H1 (cell line): Measurements from ENCODE around the gene RNF220. TPM values are rescaled to one million over a fixed set of nuclear protein-coding genes. Genes with fewer than 3 reads are reported as not detected.

Experiments used
- CTCF ChIA-PET: fragments of 300-600 bp; sonication (Branson Sonifier 250); formaldehyde crosslinking; loops from one replicate; lab custom pipeline; 2021; ENCODE audit not compliant: partially characterized antibody; lab: Charles Lee
- POLR2A ChIA-PET: fragments of 300-600 bp; sonication (Branson Sonifier 250); formaldehyde crosslinking; loops from one replicate; lab custom pipeline; 2021; ENCODE audit warnings: inconsistent platforms; ENCODE audit not compliant: partially characterized antibody; lab: Charles Lee
- DNase-seq, 2 experiments: peaks; one replicate each; pipeline versions ENCODE4 v3.0.0 to v3.0.0-alpha.2; 2010 to 2022; ENCODE audit warnings: low spot score in 2 of 2, low read depth in 1 of 2, mixed read lengths in 1 of 2
- FAIRE-seq: peaks from 2 replicates; lab custom pipeline; 2011; peaks lifted over from hg19 to GRCh38; lab: Jason Lieb, UNC
- H2AFZ ChIP-seq: 2 replicates; pipeline ENCODE4 v1.8.1; 2012; ENCODE audit warnings: low read length, inconsistent platforms
- H2AK5ac ChIP-seq: 2 replicates; pipeline ENCODE4 v1.6.1; 2013; ENCODE audit warnings: low read depth, low read length
- H2BK120ac ChIP-seq: replicated peaks from 2 replicates; pipeline ENCODE3; 2013; ENCODE audit warnings: low read depth, low read length, inconsistent platforms
- H2BK12ac ChIP-seq: 2 replicates; pipeline ENCODE4 v1.6.1; 2013; ENCODE audit warnings: low read depth, low read length
- H2BK15ac ChIP-seq: 2 replicates; pipeline ENCODE4 v1.6.1; 2013; ENCODE audit warnings: low read length
- H2BK20ac ChIP-seq: 2 replicates; pipeline ENCODE4 v1.6.1; 2013; ENCODE audit warnings: low read length
- H2BK5ac ChIP-seq: 2 replicates; pipeline ENCODE4 v1.6.1; 2013; ENCODE audit warnings: low read depth, low read length
- H3K14ac ChIP-seq: 2 replicates; pipeline ENCODE4 v1.6.1; 2013; ENCODE audit warnings: inconsistent platforms; ENCODE audit not compliant: insufficient read length
- H3K18ac ChIP-seq: 2 replicates; pipeline ENCODE4 v1.6.1; 2013; ENCODE audit warnings: low read length; ENCODE audit errors: extremely low read depth
- H3K23ac ChIP-seq: 2 replicates; pipeline ENCODE4 v1.6.1; 2013; ENCODE audit warnings: inconsistent platforms; ENCODE audit not compliant: insufficient read length
- H3K23me2 ChIP-seq: 2 replicates; pipeline ENCODE4 v1.6.1; 2013; ENCODE audit warnings: low read depth, low read length
- H3K27ac ChIP-seq: 2 replicates; pipeline ENCODE4 v1.6.1; 2011; ENCODE audit warnings: low read depth, low read length, inconsistent platforms
- H3K27me3 ChIP-seq, 4 experiments: replicated peaks in 1 of 4; 1 replicate in 1 of 4; 2 replicates in 3 of 4; pipeline versions ENCODE4 v1.6.1 to v1.8.1; 2011 to 2013; ENCODE audit warnings: low read length in 3 of 4, mild to moderate bottlenecking in 3 of 4, inconsistent platforms in 2 of 4, mixed read lengths in 2 of 4, moderate library complexity in 1 of 4; ENCODE audit not compliant: control insufficient read depth in 3 of 4, insufficient read depth in 3 of 4; ENCODE audit errors: extremely low read depth in 1 of 4
- H3K36me3 ChIP-seq, 4 experiments: 2 replicates each; pipeline versions ENCODE4 v1.6.1 to v1.8.1; 2011 to 2013; ENCODE audit warnings: mild to moderate bottlenecking in 4 of 4, low read length in 3 of 4, moderate library complexity in 2 of 4, control low read depth in 1 of 4, inconsistent platforms in 1 of 4; ENCODE audit not compliant: insufficient read depth in 4 of 4, control insufficient read depth in 2 of 4
- H3K4ac ChIP-seq: replicated peaks from 2 replicates; pipeline ENCODE3; 2013; ENCODE audit warnings: low read length, low read depth, mixed read lengths, inconsistent platforms; ENCODE audit not compliant: insufficient read length
- H3K4me1 ChIP-seq, 4 experiments: replicated peaks in 1 of 4; 1 replicate in 1 of 4; 2 replicates in 3 of 4; pipeline versions ENCODE4 v1.6.1 to v1.8.1; 2011 to 2013; ENCODE audit warnings: low read length in 3 of 4, inconsistent platforms in 2 of 4, mixed read lengths in 1 of 4; ENCODE audit not compliant: insufficient read depth in 4 of 4, control insufficient read depth in 3 of 4
- H3K4me2 ChIP-seq, 2 experiments: 2 replicates each; pipeline versions ENCODE4 v1.6.1 to v1.8.1; 2011 to 2013; ENCODE audit warnings: low read depth in 2 of 2, low read length in 2 of 2, control low read depth in 1 of 2, inconsistent platforms in 1 of 2, mild to moderate bottlenecking in 1 of 2; ENCODE audit not compliant: insufficient read depth in 1 of 2
- H3K4me3 ChIP-seq, 4 experiments: fragments of 200-600, 300-600 bp in 1 of 4; sonication (generic), shearing (Covaris generic), sonication (Bioruptor Twin) in 1 of 4; 2 replicates each; pipeline versions ENCODE4 v1.5.1 to v1.8.1; 2011 to 2016; ENCODE audit warnings: low read length in 4 of 4, low read depth in 3 of 4, control low read depth in 2 of 4, inconsistent platforms in 2 of 4, mild to moderate bottlenecking in 2 of 4, mixed read lengths in 1 of 4, moderate library complexity in 1 of 4; ENCODE audit not compliant: insufficient read depth in 2 of 4; ENCODE audit errors: extremely low read depth in 1 of 4
- H3K56ac ChIP-seq: replicated peaks from 2 replicates; pipeline ENCODE3; 2013; ENCODE audit warnings: low read depth, mild to moderate bottlenecking, mixed read lengths, low read length, inconsistent platforms; ENCODE audit not compliant: insufficient read length
- H3K79me1 ChIP-seq: 2 replicates; pipeline ENCODE4 v1.6.1; 2013; ENCODE audit warnings: low read depth, low read length, control low read depth
- H3K79me2 ChIP-seq, 2 experiments: 2 replicates each; pipeline versions ENCODE4 v1.6.1 to v1.8.1; 2012 to 2013; ENCODE audit warnings: low read length in 2 of 2, mild to moderate bottlenecking in 2 of 2, inconsistent platforms in 1 of 2; ENCODE audit not compliant: insufficient read depth in 2 of 2, control insufficient read depth in 1 of 2
- H3K9ac ChIP-seq, 4 experiments: replicated peaks in 1 of 4; 1 replicate in 1 of 4; 2 replicates in 3 of 4; pipeline versions ENCODE4 v1.6.1 to v1.8.1; 2011 to 2013; ENCODE audit warnings: low read depth in 3 of 4, low read length in 3 of 4, control low read depth in 2 of 4, mild to moderate bottlenecking in 2 of 4, moderate library complexity in 2 of 4, inconsistent platforms in 1 of 4; ENCODE audit errors: extremely low read depth in 1 of 4
- H3K9me3 ChIP-seq, 2 experiments: 2 replicates each; pipeline versions ENCODE4 v1.6.1 to v1.8.1; 2012 to 2013; ENCODE audit warnings: mild to moderate bottlenecking in 2 of 2, moderate library complexity in 2 of 2, control low read depth in 1 of 2, inconsistent platforms in 1 of 2, low read depth in 1 of 2, low read length in 1 of 2, mixed read lengths in 1 of 2; ENCODE audit not compliant: insufficient read depth in 2 of 2
- H4K20me1 ChIP-seq, 2 experiments: replicated peaks in 1 of 2; 2 replicates each; pipeline versions ENCODE3 to v1.8.1; 2011 to 2013; ENCODE audit warnings: inconsistent platforms in 2 of 2, low read length in 2 of 2, mild to moderate bottlenecking in 1 of 2; ENCODE audit not compliant: insufficient read depth in 2 of 2, control insufficient read depth in 1 of 2
- H4K5ac ChIP-seq: 2 replicates; pipeline ENCODE4 v1.6.1; 2013; ENCODE audit warnings: low read length, low read depth, mixed read lengths, inconsistent platforms; ENCODE audit not compliant: insufficient read length
- H4K8ac ChIP-seq: 2 replicates; pipeline ENCODE4 v1.8.0; 2013; ENCODE audit warnings: mild to moderate bottlenecking, moderate library complexity, low read length, inconsistent platforms; ENCODE audit not compliant: insufficient read depth; ENCODE audit errors: extremely low read depth
- H4K91ac ChIP-seq: replicated peaks from 2 replicates; pipeline ENCODE3; 2013; ENCODE audit warnings: low read length, mixed read lengths, inconsistent platforms; ENCODE audit not compliant: insufficient read length
- BRCA1 ChIP-seq: IDR thresholded peaks from 2 replicates; pipeline ENCODE4 v1.6.1; 2012; ENCODE audit warnings: low read depth, low read length, improper control_type of control experiment
- CBX8 ChIP-seq: fragments of 300-800, 300-1000 bp; sonication (generic); IDR thresholded peaks from 2 replicates; pipeline ENCODE4 v1.7.1; 2016; ENCODE audit warnings: low read depth, low read length, borderline replicate concordance
- FOSL1 ChIP-seq: IDR thresholded peaks from 2 replicates; pipeline ENCODE4 v1.6.1; 2011; ENCODE audit warnings: mild to moderate bottlenecking, low read depth, low read length, moderate library complexity; ENCODE audit not compliant: insufficient read depth
- GTF2F1 ChIP-seq: IDR thresholded peaks from 2 replicates; pipeline ENCODE4 v1.6.1; 2012; ENCODE audit warnings: low read depth, low read length, improper control_type of control experiment, borderline replicate concordance
- HDAC2 ChIP-seq, 2 experiments: fragments of 300-600 bp in 1 of 2; sonication (generic) in 1 of 2; IDR thresholded peaks; 2 replicates each; pipeline ENCODE4 v1.6.1; 2011 to 2012; ENCODE audit warnings: low read depth in 2 of 2, low read length in 2 of 2, mild to moderate bottlenecking in 2 of 2, moderate library complexity in 2 of 2, borderline replicate concordance in 1 of 2, inconsistent platforms in 1 of 2
- POLR2A ChIP-seq, 2 experiments: IDR thresholded peaks; 1 replicate in 1 of 2; 2 replicates in 1 of 2; pipeline ENCODE4 v1.6.1; 2011; ENCODE audit warnings: low read depth in 2 of 2, low read length in 2 of 2, mild to moderate bottlenecking in 2 of 2; ENCODE audit errors: control extremely low read depth in 1 of 2
- POU5F1 ChIP-seq: IDR thresholded peaks from 2 replicates; pipeline ENCODE4 v1.6.1; 2011; ENCODE audit warnings: low read depth, mild to moderate bottlenecking, low read length, moderate library complexity
- SUZ12 ChIP-seq: fragments of 200-600 bp; sonication (generic); IDR thresholded peaks from 2 replicates; pipeline ENCODE4 v1.6.1; 2012; ENCODE audit warnings: mild to moderate bottlenecking, inconsistent platforms, low read length, moderate library complexity, mixed read lengths
- WGBS, 2 experiments: shearing (Covaris generic) in 1 of 2; methylation state at CpG; one replicate each; pipeline versions ENCODE4 v1.1.6 to v1.1.7; 2013 to 2015; ENCODE audit warnings: low lambda C conversion rate in 2 of 2, mixed read lengths in 2 of 2, inconsistent platforms in 1 of 2, low coverage in 1 of 2, missing lambda C conversion rate in 1 of 2; ENCODE audit not compliant: insufficient replicate concordance in 2 of 2, insufficient coverage in 1 of 2, insufficient read length in 1 of 2; ENCODE audit errors: extremely low coverage in 1 of 2, missing lambda C conversion rate in 1 of 2; 5-methylcytosine and 5-hydroxymethylcytosine counted together
- polyA plus RNA-seq, 7 experiments: library from polyadenylated mRNA; depleted of rRNA in 3 of 7; stranded (reverse) in 5 of 7; unstranded in 2 of 7; fragments of >200 nt in 5 of 7; fragments of 200-250 nt in 2 of 7; gene quantifications; 1 replicate in 5 of 7; 2 replicates in 1 of 7; 4 replicates in 1 of 7; pipeline versions ENCODE4 v1.2.1 to v1.2.3, GENCODE V29; 2011 to 2013; ENCODE audit warnings: missing spikeins in 2 of 7, mixed read lengths in 2 of 7
- total RNA-seq: library from RNA; stranded (reverse); fragmentation: NEBNext Ultra II Directional; extraction: Animal tissue kit (Norgen Biotek cat#: 25700); gene quantifications from 2 replicates; pipeline ENCODE4 v1.2.1, GENCODE V29; 2021
- TF ChIP-seq, protein P1 (sequence below): IDR thresholded peaks from 2 replicates; pipeline ENCODE4 v1.6.1; 2012; ENCODE audit warnings: inconsistent platforms
- TF ChIP-seq, protein P2 (sequence below): IDR thresholded peaks from 2 replicates; pipeline ENCODE4 v1.6.1; 2012; ENCODE audit warnings: low read length, inconsistent platforms

RNF220 gene
- total and polyA plus RNA-seq, 2 of the 8 experiments (the other 6 are each of a cell fraction or from before 2014, with no cell fraction given): 123 to 160 TPM

DNA sequence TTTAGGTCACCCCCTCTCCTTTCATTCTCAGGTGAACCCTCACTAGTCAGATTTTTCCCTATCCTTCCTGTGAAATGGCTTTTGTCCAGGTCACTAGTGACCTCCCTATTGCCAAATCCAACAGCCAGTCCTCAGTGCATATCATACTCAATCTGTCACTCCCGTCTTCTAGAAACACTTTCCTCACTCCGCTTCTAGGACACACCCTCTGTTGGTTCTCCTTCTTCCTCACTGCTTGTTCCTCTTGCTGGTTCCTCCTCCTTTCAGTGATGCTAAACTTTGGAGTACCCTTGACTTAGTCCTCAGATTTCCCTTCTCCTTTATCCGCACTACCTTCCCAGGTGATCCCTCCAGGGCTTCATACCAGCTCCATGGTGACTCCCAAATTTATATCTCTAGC, 94.3 kb downstream of the RNF220 start:
- H3K4me1 ChIP-seq: peaks cover 8 to 24% (median 17%) of the 10 kb centered on the region in 4 experiments
- no peak overlapping the region for H2BK120ac ChIP-seq
- peak overlapping the region; percentile 67; the same call in 1 of the 2 replicates for H2BK15ac ChIP-seq
- H4K20me1 ChIP-seq: no peaks in the 10 kb centered on the region
- CTCF ChIA-PET: interaction anchor here (0.5 to 3.6 kb wide), 15 partner anchors 9 to 120 kb away, joined by 3 to 29 read pairs (median 4); no protein-coding TSS in a partner anchor
- DNase-seq (no peak), FAIRE-seq (peak; percentile 45)
- H3K79me1 ChIP-seq: no peaks in the 10 kb centered on the region; the same call in 1 of the 2 replicates
- no peak overlapping the region for H2BK5ac ChIP-seq
- no peak overlapping the region; a peak in 1 of 4 replicates for H3K4me2 ChIP-seq
- H4K5ac ChIP-seq: no peak overlapping the region
- H3K4ac ChIP-seq: peak overlapping the region; percentile 10
- no peak for TF ChIP-seq HDAC2 (IDR thresholded peaks at IDR 0.05; ENCODE audit: borderline replicate concordance in 1 of 2, low read depth in 2 of 2, low read length in 2 of 2)
- TF ChIP-seq SUZ12: no peak
- TF ChIP-seq POU5F1: no peak
- TF ChIP-seq, protein P1, sequence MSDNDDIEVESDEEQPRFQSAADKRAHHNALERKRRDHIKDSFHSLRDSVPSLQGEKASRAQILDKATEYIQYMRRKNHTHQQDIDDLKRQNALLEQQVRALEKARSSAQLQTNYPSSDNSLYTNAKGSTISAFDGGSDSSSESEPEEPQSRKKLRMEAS: no peak
- TF ChIP-seq POLR2A (IDR thresholded peaks at IDR 0.05; ENCODE audit: control extremely low read depth in 1 of 2, low read depth in 2 of 2, low read length in 2 of 2): no peak
- TF ChIP-seq, protein P2, sequence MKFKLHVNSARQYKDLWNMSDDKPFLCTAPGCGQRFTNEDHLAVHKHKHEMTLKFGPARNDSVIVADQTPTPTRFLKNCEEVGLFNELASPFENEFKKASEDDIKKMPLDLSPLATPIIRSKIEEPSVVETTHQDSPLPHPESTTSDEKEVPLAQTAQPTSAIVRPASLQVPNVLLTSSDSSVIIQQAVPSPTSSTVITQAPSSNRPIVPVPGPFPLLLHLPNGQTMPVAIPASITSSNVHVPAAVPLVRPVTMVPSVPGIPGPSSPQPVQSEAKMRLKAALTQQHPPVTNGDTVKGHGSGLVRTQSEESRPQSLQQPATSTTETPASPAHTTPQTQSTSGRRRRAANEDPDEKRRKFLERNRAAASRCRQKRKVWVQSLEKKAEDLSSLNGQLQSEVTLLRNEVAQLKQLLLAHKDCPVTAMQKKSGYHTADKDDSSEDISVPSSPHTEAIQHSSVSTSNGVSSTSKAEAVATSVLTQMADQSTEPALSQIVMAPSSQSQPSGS: no peak
- no peak for TF ChIP-seq BRCA1
- no peak for TF ChIP-seq GTF2F1
- no peak for TF ChIP-seq FOSL1
- no peak for TF ChIP-seq CBX8
- H3K9me3 ChIP-seq: no peaks in the 10 kb centered on the region
- H3K4me3 ChIP-seq: no peak overlapping the region
- H3K27me3 ChIP-seq: peaks cover 0 to 3% (median 0%) of the 10 kb centered on the region in 4 experiments; a peak in 3 of 7 replicates
- no peaks in the 10 kb centered on the region for H3K36me3 ChIP-seq
- no peak overlapping the region for H3K56ac ChIP-seq
- no peak overlapping the region for H4K91ac ChIP-seq
- H4K8ac ChIP-seq: no peak overlapping the region
- peak overlapping the region; percentile 91; the same call in 1 of the 2 replicates for H2BK12ac ChIP-seq
- H3K27ac ChIP-seq: no peak overlapping the region
- H3K23ac ChIP-seq: no peak overlapping the region
- no peak overlapping the region for H3K18ac ChIP-seq
- H3K9ac ChIP-seq: no peak overlapping the region
- no peak overlapping the region for H2AFZ ChIP-seq
- POLR2A ChIA-PET: interaction anchor here (0.7 to 3.6 kb wide), 3 partner anchors 25 to 44 kb away, joined by 3 to 21 read pairs (median 4); no protein-coding TSS in a partner anchor
- peaks cover 0 to 2% of the 10 kb centered on the region in 2 experiments; a peak in 2 of 4 replicates for H3K79me2 ChIP-seq
- H3K14ac ChIP-seq: no peak overlapping the region
- peaks cover 12% of the 10 kb centered on the region for H3K23me2 ChIP-seq
- H2AK5ac ChIP-seq: peak overlapping the region; percentile 79; the same call in 1 of the 2 replicates
- peak overlapping the region; percentile 23; the same call in 1 of the 2 replicates for H2BK20ac ChIP-seq
- WGBS, 2 experiments: 82% methylated on average over 3 of the region's 3 CpGs; no CpG with 5 or more reads in 1 of the 2 experiments
